Testis (tissue), 2 donors: ENCODE results near the gene PRPF40A.

Experiments
- POLR2A ChIP-seq: fragments of 450-650 bp; IDR thresholded peaks from one replicate; pipeline ENCODE4 v1.6.1; 2017; ENCODE audit warnings: antibody characterized with exemption, mild to moderate bottlenecking, moderate library complexity
- TF ChIP-seq, protein P1 (sequence below), 3 experiments: fragments of 450-650 bp in 2 of 3; fragments of 200-600 bp in 1 of 3; sonication (generic) in 1 of 3; IDR thresholded peaks; one replicate each; pipeline ENCODE4 v1.5.1; 2016 to 2019; ENCODE audit warnings: antibody characterized with exemption in 3 of 3, mild to moderate bottlenecking in 2 of 3, moderate library complexity in 1 of 3

DNA sequence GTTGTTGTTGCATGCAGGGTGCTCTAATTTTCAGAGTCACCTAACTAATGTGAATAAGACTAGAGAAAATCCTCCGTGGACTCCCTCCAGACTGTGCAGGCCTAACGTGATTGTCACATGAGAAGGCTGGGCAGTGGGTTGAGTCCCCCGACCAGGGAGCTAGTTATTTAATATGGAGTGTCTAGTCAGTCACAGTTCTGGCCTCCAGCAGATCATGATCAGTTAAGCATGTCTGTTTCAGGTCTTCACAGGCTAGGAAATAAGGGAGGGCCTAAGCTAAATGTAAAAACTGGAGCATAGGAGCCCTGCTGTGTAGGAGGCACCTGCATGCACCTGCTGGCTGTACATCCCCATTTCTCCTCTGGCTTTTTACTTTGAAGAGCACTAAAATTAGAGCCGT, 86.8 kb downstream of the PRPF40A start:
- no peak for TF ChIP-seq POLR2A
- TF ChIP-seq, protein P1, sequence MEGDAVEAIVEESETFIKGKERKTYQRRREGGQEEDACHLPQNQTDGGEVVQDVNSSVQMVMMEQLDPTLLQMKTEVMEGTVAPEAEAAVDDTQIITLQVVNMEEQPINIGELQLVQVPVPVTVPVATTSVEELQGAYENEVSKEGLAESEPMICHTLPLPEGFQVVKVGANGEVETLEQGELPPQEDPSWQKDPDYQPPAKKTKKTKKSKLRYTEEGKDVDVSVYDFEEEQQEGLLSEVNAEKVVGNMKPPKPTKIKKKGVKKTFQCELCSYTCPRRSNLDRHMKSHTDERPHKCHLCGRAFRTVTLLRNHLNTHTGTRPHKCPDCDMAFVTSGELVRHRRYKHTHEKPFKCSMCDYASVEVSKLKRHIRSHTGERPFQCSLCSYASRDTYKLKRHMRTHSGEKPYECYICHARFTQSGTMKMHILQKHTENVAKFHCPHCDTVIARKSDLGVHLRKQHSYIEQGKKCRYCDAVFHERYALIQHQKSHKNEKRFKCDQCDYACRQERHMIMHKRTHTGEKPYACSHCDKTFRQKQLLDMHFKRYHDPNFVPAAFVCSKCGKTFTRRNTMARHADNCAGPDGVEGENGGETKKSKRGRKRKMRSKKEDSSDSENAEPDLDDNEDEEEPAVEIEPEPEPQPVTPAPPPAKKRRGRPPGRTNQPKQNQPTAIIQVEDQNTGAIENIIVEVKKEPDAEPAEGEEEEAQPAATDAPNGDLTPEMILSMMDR (IDR thresholded peaks at IDR 0.05) = no peak
